Subcutaneous abdominal adipose tissue (tissue), 5 donors: Measurements from ENCODE around the gene GALNS.

ENCODE experiments used
- H3K27ac ChIP-seq: one replicate; pipeline ENCODE4 v1.7.0; 2013; ENCODE audit warnings: low read depth, mild to moderate bottlenecking, inconsistent platforms, low read length, moderate library complexity
- H3K27me3 ChIP-seq, 5 donors: one replicate each; pipeline ENCODE4 v1.7.0; 2013; ENCODE audit warnings: low read length in 5 of 5, inconsistent platforms in 1 of 5; ENCODE audit not compliant: control insufficient read depth in 5 of 5, insufficient read depth in 4 of 5
- H3K36me3 ChIP-seq, 5 donors: one replicate each; pipeline ENCODE4 v1.7.0; 2013; ENCODE audit warnings: low read length in 5 of 5; ENCODE audit not compliant: control insufficient read depth in 5 of 5, insufficient read depth in 5 of 5
- H3K4me1 ChIP-seq, 5 donors: one replicate each; pipeline ENCODE4 v1.7.0; 2013; ENCODE audit warnings: low read length in 5 of 5, mild to moderate bottlenecking in 3 of 5, moderate library complexity in 1 of 5; ENCODE audit not compliant: control insufficient read depth in 5 of 5, insufficient read depth in 5 of 5
- H3K4me3 ChIP-seq, 5 donors: one replicate each; pipeline ENCODE4 v1.7.0; 2013; ENCODE audit warnings: low read length in 5 of 5, low read depth in 1 of 5
- H3K9ac ChIP-seq, 5 donors: one replicate each; pipeline ENCODE4 v1.7.0; 2013; ENCODE audit warnings: low read length in 5 of 5, mild to moderate bottlenecking in 4 of 5, moderate library complexity in 3 of 5
- H3K9me3 ChIP-seq, 5 donors: one replicate each; pipeline ENCODE4 v1.7.0; 2013; ENCODE audit warnings: low read length in 5 of 5; ENCODE audit not compliant: control insufficient read depth in 5 of 5
- donor health status: healthy.
- donor health status: healthy.
- donor health status: healthy.
- donor health status: healthy.
- donor health status: healthy.

Gene GALNS

GRCh38 chr16:88840600-88841215, 16.0 kb downstream of the GALNS start:
- peaks cover 0 to 62% (median 44%) of the 10 kb centered on the region in 5 donors for H3K36me3 ChIP-seq
- no peaks in the 10 kb centered on the region for H3K9me3 ChIP-seq
- no peak overlapping the region for H3K4me3 ChIP-seq
- no peak overlapping the region for H3K27ac ChIP-seq
- no peaks in the 10 kb centered on the region for H3K4me1 ChIP-seq
- no peak overlapping the region for H3K9ac ChIP-seq
- no peaks in the 10 kb centered on the region for H3K27me3 ChIP-seq

- Histone ChIP-seq H3K9ac (no peak overlapping the region), H3K36me3 (peaks cover 0 to 69% (median 49%) of the 10 kb centered on the region in 5 donors), H3K27me3 (no peaks in the 10 kb centered on the region), H3K4me3 (no peak overlapping the region), H3K9me3 (no peaks in the 10 kb centered on the region), H3K4me1 (no peaks in the 10 kb centered on the region), H3K27ac (no peak overlapping the region)
These were observed 16.8 kb downstream of the GALNS start for GRCh38 chr16:88839745-88840599.

GRCh38 chr16:88839026-88839529, 17.7 kb downstream of the GALNS start:
- Histone ChIP-seq H3K4me1 (no peaks in the 10 kb centered on the region), H3K27me3 (no peaks in the 10 kb centered on the region), H3K36me3 (peaks cover 0 to 75% (median 52%) of the 10 kb centered on the region in 5 donors)

GRCh38 chr16:88838566-88838965, 18.2 kb downstream of the GALNS start:
- Histone ChIP-seq H3K27ac (no peak overlapping the region), H3K36me3 (peaks cover 0 to 73% (median 52%) of the 10 kb centered on the region in 5 donors), H3K4me1 (no peaks in the 10 kb centered on the region), H3K4me3 (no peak overlapping the region), H3K9me3 (no peaks in the 10 kb centered on the region), H3K9ac (no peak overlapping the region), H3K27me3 (no peaks in the 10 kb centered on the region)

More at GRCh38 chr16:88839026-88839529, 17.7 kb downstream of the GALNS start:
- Histone ChIP-seq H3K9ac (no peak overlapping the region), H3K9me3 (no peaks in the 10 kb centered on the region), H3K4me3 (no peak overlapping the region), H3K27ac (no peak overlapping the region)

GRCh38 chr16:88837806-88838205, 18.9 kb downstream of the GALNS start:
- Histone ChIP-seq H3K4me3 (no peak overlapping the region), H3K4me1 (no peaks in the 10 kb centered on the region), H3K36me3 (peaks cover 0 to 65% (median 45%) of the 10 kb centered on the region in 5 donors), H3K27me3 (no peaks in the 10 kb centered on the region), H3K9me3 (no peaks in the 10 kb centered on the region), H3K9ac (no peak overlapping the region), H3K27ac (no peak overlapping the region)

GRCh38 chr16:88836791-88837190, 20.0 kb downstream of the GALNS start:
- Histone ChIP-seq H3K27ac (no peak overlapping the region), H3K9ac (no peak overlapping the region), H3K36me3 (peaks cover 0 to 56% (median 38%) of the 10 kb centered on the region in 5 donors), H3K27me3 (no peaks in the 10 kb centered on the region), H3K4me1 (no peaks in the 10 kb centered on the region), H3K9me3 (no peaks in the 10 kb centered on the region), H3K4me3 (no peak overlapping the region)

GRCh38 chr16:88835818-88836217, 20.9 kb downstream of the GALNS start:
- no peaks in the 10 kb centered on the region for H3K9me3 ChIP-seq
- H3K27me3 ChIP-seq, result no peaks in the 10 kb centered on the region
- no peak overlapping the region for H3K9ac ChIP-seq
- peaks cover 0 to 54% (median 40%) of the 10 kb centered on the region in 5 donors for H3K36me3 ChIP-seq
- H3K4me1 ChIP-seq, result no peaks in the 10 kb centered on the region
- no peak overlapping the region for H3K4me3 ChIP-seq
- H3K27ac ChIP-seq, result no peak overlapping the region

- Histone ChIP-seq H3K27me3 (no peaks in the 10 kb centered on the region), H3K4me3 (no peak overlapping the region), H3K9me3 (no peaks in the 10 kb centered on the region), H3K36me3 (peaks cover 0 to 54% (median 40%) of the 10 kb centered on the region in 5 donors), H3K4me1 (no peaks in the 10 kb centered on the region), H3K27ac (no peak overlapping the region), H3K9ac (no peak overlapping the region)
These were observed 21.4 kb downstream of the GALNS start for GRCh38 chr16:88835383-88835782.

GRCh38 chr16:88834670-88835069, 22.1 kb downstream of the GALNS start:
- H3K4me1 ChIP-seq, result no peaks in the 10 kb centered on the region
- no peak overlapping the region for H3K27ac ChIP-seq
- no peak overlapping the region for H3K4me3 ChIP-seq
- no peak overlapping the region for H3K9ac ChIP-seq
- H3K27me3 ChIP-seq, result no peaks in the 10 kb centered on the region
- no peaks in the 10 kb centered on the region for H3K9me3 ChIP-seq
- H3K36me3 ChIP-seq, result peaks cover 0 to 51% (median 33%) of the 10 kb centered on the region in 5 donors

- Histone ChIP-seq H3K4me1 (no peaks in the 10 kb centered on the region), H3K36me3 (peaks cover 0 to 45% (median 29%) of the 10 kb centered on the region in 5 donors)
These were observed 23.7 kb downstream of the GALNS start for GRCh38 chr16:88833086-88833485.

More at GRCh38 chr16:88833086-88833485, 23.7 kb downstream of the GALNS start:
- Histone ChIP-seq H3K4me3 (no peak overlapping the region), H3K27me3 (no peaks in the 10 kb centered on the region), H3K9me3 (no peaks in the 10 kb centered on the region), H3K27ac (no peak overlapping the region), H3K9ac (no peak overlapping the region)
